Neural progenitor cell (in vitro differentiated cells): Measurements from ENCODE around the gene PCNX2.

Source experiments
- EZH2 ChIP-seq: fragments of 200-600 bp; sonication (generic); IDR thresholded peaks from 2 replicates; pipeline ENCODE4 v1.6.1; 2017; ENCODE audit warnings: antibody characterized with exemption, mild to moderate bottlenecking, moderate library complexity
- EZH2phosphoT487 ChIP-seq: fragments of 200-600 bp; sonication (generic); IDR thresholded peaks from 2 replicates; pipeline ENCODE4 v1.6.1; 2017; ENCODE audit warnings: antibody characterized with exemption
- TF ChIP-seq, protein P1 (sequence below): fragments of 200-600 bp; sonication (generic); IDR thresholded peaks from 2 replicates; pipeline ENCODE4 v1.5.1; 2017; ENCODE audit warnings: antibody characterized with exemption, mild to moderate bottlenecking

DNA sequence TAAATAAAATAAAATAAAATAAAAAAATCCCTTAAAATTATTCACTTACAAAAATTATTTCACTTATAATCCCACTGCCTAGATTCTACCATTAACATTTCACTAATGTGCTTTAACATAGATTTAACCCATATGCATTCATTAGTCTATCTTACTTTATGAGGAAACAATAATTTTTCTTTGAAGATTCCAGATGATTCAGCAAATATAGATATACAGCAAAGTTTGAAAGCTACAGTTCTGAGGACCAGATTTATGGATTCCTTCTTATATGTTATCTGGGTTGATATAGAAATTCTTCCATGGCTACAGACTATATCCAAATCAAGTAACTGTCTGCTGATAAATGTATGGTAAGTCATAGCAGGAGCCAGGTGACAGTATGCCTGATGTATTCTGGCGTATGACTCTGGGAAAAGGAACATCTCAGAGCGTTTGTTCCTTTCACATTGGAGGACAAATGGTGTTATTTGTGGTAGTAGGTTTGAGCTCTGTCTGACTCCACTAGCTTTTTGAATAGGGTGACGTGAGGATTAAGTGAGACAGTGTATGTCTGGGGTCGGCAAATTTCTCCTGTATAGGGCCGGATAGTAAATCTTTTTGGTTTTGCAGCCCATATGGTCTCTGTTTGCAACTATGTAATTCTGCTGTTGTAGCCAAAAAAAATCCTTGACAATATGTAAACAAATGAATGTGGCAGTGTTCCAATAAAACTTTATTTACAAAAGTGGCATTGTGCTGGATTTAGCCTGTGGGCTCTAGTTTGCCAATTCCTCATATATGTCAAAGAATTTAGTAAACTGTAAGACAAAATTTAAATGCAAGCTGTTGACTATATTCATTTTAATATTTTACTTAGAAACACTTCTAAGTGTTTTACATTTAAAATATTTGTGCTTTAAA lies 41.3 kb upstream of the PCNX2 start:
- TF ChIP-seq, protein P1, sequence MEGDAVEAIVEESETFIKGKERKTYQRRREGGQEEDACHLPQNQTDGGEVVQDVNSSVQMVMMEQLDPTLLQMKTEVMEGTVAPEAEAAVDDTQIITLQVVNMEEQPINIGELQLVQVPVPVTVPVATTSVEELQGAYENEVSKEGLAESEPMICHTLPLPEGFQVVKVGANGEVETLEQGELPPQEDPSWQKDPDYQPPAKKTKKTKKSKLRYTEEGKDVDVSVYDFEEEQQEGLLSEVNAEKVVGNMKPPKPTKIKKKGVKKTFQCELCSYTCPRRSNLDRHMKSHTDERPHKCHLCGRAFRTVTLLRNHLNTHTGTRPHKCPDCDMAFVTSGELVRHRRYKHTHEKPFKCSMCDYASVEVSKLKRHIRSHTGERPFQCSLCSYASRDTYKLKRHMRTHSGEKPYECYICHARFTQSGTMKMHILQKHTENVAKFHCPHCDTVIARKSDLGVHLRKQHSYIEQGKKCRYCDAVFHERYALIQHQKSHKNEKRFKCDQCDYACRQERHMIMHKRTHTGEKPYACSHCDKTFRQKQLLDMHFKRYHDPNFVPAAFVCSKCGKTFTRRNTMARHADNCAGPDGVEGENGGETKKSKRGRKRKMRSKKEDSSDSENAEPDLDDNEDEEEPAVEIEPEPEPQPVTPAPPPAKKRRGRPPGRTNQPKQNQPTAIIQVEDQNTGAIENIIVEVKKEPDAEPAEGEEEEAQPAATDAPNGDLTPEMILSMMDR = no peak
- no peak for TF ChIP-seq EZH2
- no peak for TF ChIP-seq EZH2phosphoT487
